Peyer's patch (tissue), 4 donors: ENCODE results near the gene DLGAP4. TPM values are rescaled to one million over a fixed set of nuclear protein-coding genes. Genes with fewer than 3 reads are reported as not detected.

ENCODE experiments used
- DNase-seq, 3 donors: peaks; one replicate each; pipeline ENCODE4 v3.0.0-alpha.2; 2017 to 2019
- H3K27ac ChIP-seq, 4 donors: fragments of 200-600 bp; sonication (generic); one replicate each; pipeline ENCODE4 v1.5.1; 2016 to 2019
- H3K27me3 ChIP-seq, 2 donors: fragments of 200-600 bp; sonication (generic); one replicate each; pipeline ENCODE4 v1.5.1; 2019
- H3K36me3 ChIP-seq, 3 donors: fragments of 200-600 bp; sonication (generic); one replicate each; pipeline ENCODE4 v1.5.1; 2016 to 2019
- H3K4me1 ChIP-seq, 4 donors: fragments of 200-600 bp; sonication (generic); one replicate each; pipeline ENCODE4 v1.5.1; 2016 to 2019
- H3K4me3 ChIP-seq, 4 donors: fragments of 200-600 bp; sonication (generic); 1 replicate in 3 of 4; 2 replicates in 1 of 4; pipeline ENCODE4 v1.5.1; 2016 to 2019; ENCODE audit warnings: mild to moderate bottlenecking in 1 of 4
- H3K9me3 ChIP-seq, 4 donors: fragments of 200-600 bp; sonication (generic); one replicate each; pipeline ENCODE4 v1.5.1; 2016 to 2019; ENCODE audit warnings: mild to moderate bottlenecking in 1 of 4
- CTCF ChIP-seq, 6 experiments: fragments of 450-650 bp in 4 of 6; fragments of 200-600 bp in 2 of 6; sonication (generic) in 1 of 6; IDR thresholded peaks; one replicate each; pipeline ENCODE4 v1.5.1; 2017 to 2019; ENCODE audit warnings: antibody characterized with exemption in 6 of 6, mild to moderate bottlenecking in 3 of 6, moderate library complexity in 1 of 6
- POLR2A ChIP-seq, 2 donors: fragments of 450-650 bp; IDR thresholded peaks; one replicate each; pipeline ENCODE4 v1.5.1; 2017; ENCODE audit warnings: antibody characterized with exemption in 2 of 2, mild to moderate bottlenecking in 2 of 2, moderate library complexity in 2 of 2
- total RNA-seq, 4 donors: library from RNA; depleted of rRNA; stranded (reverse); fragments of >200 nt; gene quantifications; one replicate each; pipeline ENCODE4 v1.1.0, GENCODE V29; 2016

DLGAP4 gene
- total RNA-seq, 4 donors from 2014 or later: 44.5 to 70.1 (median 59.0) TPM

GRCh38 chr20:36274181-36274841 lies 31.8 kb upstream of the DLGAP4 start:
- Histone ChIP-seq H3K4me3 (no peak overlapping the region), H3K4me1 (no peaks in the 10 kb centered on the region), H3K27me3 (no peaks in the 10 kb centered on the region), H3K27ac (no peak overlapping the region), H3K9me3 (no peaks in the 10 kb centered on the region), H3K36me3 (no peaks in the 10 kb centered on the region)
- no peak for DNase-seq
- TF ChIP-seq POLR2A (IDR thresholded peaks at IDR 0.05): no peak
- TF ChIP-seq CTCF (IDR thresholded peaks at IDR 0.05): no peak

DNA sequence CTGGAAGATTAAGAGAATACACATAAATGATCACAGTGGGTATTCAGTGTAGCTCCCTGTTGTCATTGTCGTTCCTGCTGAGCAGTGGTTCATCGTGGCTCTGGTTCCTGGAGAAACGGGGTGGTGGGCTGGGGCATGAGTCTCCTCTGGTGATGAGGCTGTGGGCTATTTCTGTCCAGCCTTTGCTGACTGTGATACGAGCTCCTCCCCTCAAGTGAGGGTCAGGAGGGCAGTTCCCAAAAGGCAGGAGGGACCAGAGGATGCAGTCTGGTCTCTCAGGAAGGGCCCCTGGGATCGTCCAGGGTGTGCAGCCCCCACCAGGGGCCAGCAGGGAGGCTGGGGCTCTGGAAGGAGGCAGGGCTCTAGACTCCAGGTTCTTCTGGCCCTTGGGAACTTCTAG lies 31.1 kb upstream of the DLGAP4 start:
- TF ChIP-seq CTCF (IDR thresholded peaks at IDR 0.05): no peak
- TF ChIP-seq POLR2A (IDR thresholded peaks at IDR 0.05): no peak
- no peak for DNase-seq
- no peaks in the 10 kb centered on the region for H3K36me3 ChIP-seq

GRCh38 chr20:36275441-36276189 lies 30.5 kb upstream of the DLGAP4 start:
- no peak for DNase-seq
- TF ChIP-seq CTCF (IDR thresholded peaks at IDR 0.05) (no peak), POLR2A (IDR thresholded peaks at IDR 0.05) (no peak)

More for the DNA sequence above, 31.1 kb upstream of the DLGAP4 start:
- Histone ChIP-seq H3K9me3 (no peaks in the 10 kb centered on the region), H3K4me1 (no peaks in the 10 kb centered on the region), H3K27me3 (no peaks in the 10 kb centered on the region), H3K27ac (no peak overlapping the region), H3K4me3 (no peak overlapping the region)

GRCh38 chr20:36277546-36277945 lies 28.6 kb upstream of the DLGAP4 start:
- no peaks in the 10 kb centered on the region for H3K9me3 ChIP-seq
- TF ChIP-seq CTCF (IDR thresholded peaks at IDR 0.05): no peak
- no peak for TF ChIP-seq POLR2A (IDR thresholded peaks at IDR 0.05)
- H3K4me3 ChIP-seq: no peak overlapping the region
- H3K36me3 ChIP-seq: no peaks in the 10 kb centered on the region
- H3K27me3 ChIP-seq: no peaks in the 10 kb centered on the region
- H3K4me1 ChIP-seq: no peaks in the 10 kb centered on the region
- no peak overlapping the region for H3K27ac ChIP-seq
- no peak for DNase-seq

More at GRCh38 chr20:36275441-36276189, 30.5 kb upstream of the DLGAP4 start:
- Histone ChIP-seq H3K27ac (no peak overlapping the region), H3K4me1 (no peaks in the 10 kb centered on the region), H3K27me3 (no peaks in the 10 kb centered on the region), H3K4me3 (no peak overlapping the region), H3K9me3 (no peaks in the 10 kb centered on the region), H3K36me3 (no peaks in the 10 kb centered on the region)

- Histone ChIP-seq H3K4me3 (no peak overlapping the region), H3K27ac (no peak overlapping the region), H3K4me1 (no peaks in the 10 kb centered on the region), H3K9me3 (no peaks in the 10 kb centered on the region), H3K36me3 (no peaks in the 10 kb centered on the region), H3K27me3 (no peaks in the 10 kb centered on the region)
- no peak for DNase-seq
- TF ChIP-seq POLR2A (IDR thresholded peaks at IDR 0.05) (no peak), CTCF (IDR thresholded peaks at IDR 0.05) (no peak)
These were observed 26.8 kb upstream of the DLGAP4 start for GRCh38 chr20:36279362-36279761.
